ENCODE data around the gene PTPRN2.

- no peak for TF ChIP-seq CTCF (conservative IDR thresholded peaks at IDR 0.05; ENCODE audit: low read length)
- no peak for TF ChIP-seq EZH2phosphoT487 (IDR thresholded peaks at IDR 0.05; ENCODE audit: borderline replicate concordance, low read depth, low read length)
Observed at GRCh38 chr7:158313931-158314330, 273.7 kb downstream of the PTPRN2 start.

Measured in OCI-LY7 (cell line).